GM23248 (cell line): ENCODE data around the gene CNNM4.

ENCODE experiments used
- EZH2 ChIP-seq: fragments of 200-600 bp; sonication (generic); IDR thresholded peaks from 2 replicates; pipeline ENCODE4 v1.6.1; 2018; ENCODE audit warnings: antibody characterized with exemption, mild to moderate bottlenecking; ENCODE audit not compliant: insufficient read depth, poor library complexity, severe bottlenecking
- EZH2phosphoT487 ChIP-seq: fragments of 200-600 bp; sonication (generic); IDR thresholded peaks from 2 replicates; pipeline ENCODE4 v1.6.1; 2018; ENCODE audit warnings: antibody characterized with exemption, moderate library complexity, mild to moderate bottlenecking, low read depth; ENCODE audit not compliant: insufficient read depth

DNA sequence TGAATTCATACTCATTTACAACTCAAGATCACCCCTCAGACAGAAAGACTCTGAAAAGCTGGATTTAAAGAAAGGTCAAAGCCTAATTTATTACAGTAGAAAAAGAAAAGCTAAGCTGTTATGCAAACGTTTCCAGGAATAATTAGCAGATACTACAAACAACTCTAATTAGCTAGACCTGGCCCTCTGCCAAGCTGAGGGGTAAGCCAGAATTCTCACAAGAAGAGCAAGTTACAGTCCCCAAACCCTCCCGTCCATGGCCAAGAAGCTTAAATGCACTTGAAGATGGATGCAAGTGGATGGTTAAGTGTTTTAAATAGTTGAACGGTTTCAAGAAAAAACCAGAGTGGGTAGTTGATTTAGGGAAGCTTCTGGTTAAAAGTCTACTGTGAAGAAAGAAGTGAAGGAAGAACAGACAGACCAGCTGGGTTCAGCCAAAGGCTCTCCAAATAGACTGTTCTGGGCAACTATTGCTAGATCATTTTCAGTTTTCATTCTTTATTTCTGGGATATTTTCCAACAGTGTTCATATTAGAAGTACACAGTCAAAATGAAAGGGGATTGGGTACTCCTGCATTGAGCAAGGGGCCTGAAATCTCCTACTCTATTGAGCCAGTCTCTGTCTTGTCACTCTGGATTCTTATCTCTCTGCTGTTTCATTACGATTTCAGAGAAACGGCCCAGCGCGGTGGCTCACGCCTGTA is 25.7 kb upstream of the CNNM4 start:
- TF ChIP-seq EZH2phosphoT487 (no peak), EZH2 (no peak)
